Glomerular endothelial cell (primary cell): ENCODE measurements around the gene FDXACB1. TPM values are rescaled to one million over a fixed set of nuclear protein-coding genes. Genes with fewer than 3 reads are reported as not detected.

Experiments used
- DNase-seq: peaks from one replicate; pipeline ENCODE4 v3.0.0-alpha.2; 2011; ENCODE audit warnings: low read depth, low spot score; ENCODE audit errors: extremely low read depth
- total RNA-seq: library from RNA; depleted of rRNA; stranded (reverse); fragments of >200 nt; gene quantifications from 2 replicates; pipeline ENCODE4 v1.2.3, GENCODE V29; 2015

FDXACB1 gene
- total RNA-seq: 1.1 and 3.2 TPM in 2 replicates

DNA sequence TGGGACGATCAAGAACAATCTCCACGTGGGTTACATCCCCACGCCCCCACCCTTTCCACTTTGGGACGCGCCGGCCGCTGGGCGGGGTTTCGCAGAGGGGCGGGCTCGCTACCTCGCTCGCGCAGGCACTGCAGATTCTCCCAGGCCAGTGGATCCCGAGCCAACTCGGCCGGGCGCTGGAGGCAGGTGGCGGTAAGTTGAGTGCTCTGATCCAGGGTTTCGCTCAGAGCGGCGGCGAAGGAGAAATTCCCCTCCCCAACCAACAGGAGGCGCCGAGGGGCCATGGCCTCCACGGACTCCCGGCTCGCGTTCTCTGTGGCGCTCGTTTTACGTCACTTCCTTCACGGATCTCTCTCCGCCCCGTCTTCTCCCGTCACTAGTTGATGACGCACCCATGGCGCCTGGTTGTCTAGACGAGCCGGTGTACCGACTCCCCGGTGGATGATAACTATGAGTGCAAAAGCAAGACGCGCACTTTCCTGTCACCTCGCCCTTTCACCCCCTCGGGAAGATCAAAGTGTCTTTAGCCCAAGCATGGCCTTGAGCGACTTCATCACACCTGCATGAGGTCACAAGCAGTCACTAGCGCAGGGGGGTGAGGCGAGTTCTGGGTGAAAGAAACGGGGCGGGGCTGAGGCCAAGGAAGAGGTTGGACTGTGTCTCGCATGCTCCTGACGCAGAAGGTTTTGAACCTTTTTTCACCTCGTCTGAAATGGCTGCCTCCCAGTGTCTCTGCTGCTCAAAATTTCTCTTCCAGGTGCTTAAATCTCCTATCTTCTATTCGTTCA lies at the start of gene FDXACB1, which contains the start of gene CFAP68:
TSS of gene FDXACB1 (minus strand) at position 317 of the 788 bp plus-strand sequence. CDS start at position 284, 33 bp downstream.
TSS of gene CFAP68 (plus strand) at position 693 of the 788 bp plus-strand sequence. CDS start at position 713, 20 bp downstream.
- DNase-seq: peak; percentile 80

GRCh38 chr11:111926505-111927391 lies 47.8 kb upstream of the FDXACB1 start:
- peak; percentile 65 for DNase-seq

- DNase-seq: no peak
Observed at GRCh38 chr11:111925953-111926352, 47.0 kb upstream of the FDXACB1 start.

GRCh38 chr11:111923951-111924350 lies 45.0 kb upstream of the FDXACB1 start:
- no peak for DNase-seq

DNA sequence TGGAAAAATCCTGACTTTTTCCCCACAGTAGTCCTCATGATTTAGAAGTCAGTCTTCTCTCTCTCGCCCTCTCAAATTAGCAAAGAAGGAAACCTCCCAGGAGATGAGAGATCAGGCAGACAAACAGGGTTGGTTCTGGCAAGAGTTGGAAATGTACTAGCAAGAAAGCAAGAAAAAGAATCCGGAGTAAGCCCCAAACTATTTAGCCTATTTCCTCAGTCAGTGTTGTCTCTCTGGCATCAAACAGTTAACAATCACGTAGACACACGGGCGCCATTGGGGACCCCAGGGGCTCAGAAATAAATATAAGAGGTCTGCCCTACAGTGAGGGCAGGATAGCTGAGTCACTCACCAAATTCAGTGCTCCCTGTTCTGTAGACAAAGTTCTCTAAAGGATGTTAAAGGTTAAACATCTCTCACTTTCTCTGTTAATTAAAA lies 44.4 kb upstream of the FDXACB1 start:
- no peak for DNase-seq

GRCh38 chr11:111922803-111923202 lies 43.8 kb upstream of the FDXACB1 start:
- no peak for DNase-seq

- DNase-seq: no peak
Observed at GRCh38 chr11:111921541-111922230, 42.7 kb upstream of the FDXACB1 start.

DNA sequence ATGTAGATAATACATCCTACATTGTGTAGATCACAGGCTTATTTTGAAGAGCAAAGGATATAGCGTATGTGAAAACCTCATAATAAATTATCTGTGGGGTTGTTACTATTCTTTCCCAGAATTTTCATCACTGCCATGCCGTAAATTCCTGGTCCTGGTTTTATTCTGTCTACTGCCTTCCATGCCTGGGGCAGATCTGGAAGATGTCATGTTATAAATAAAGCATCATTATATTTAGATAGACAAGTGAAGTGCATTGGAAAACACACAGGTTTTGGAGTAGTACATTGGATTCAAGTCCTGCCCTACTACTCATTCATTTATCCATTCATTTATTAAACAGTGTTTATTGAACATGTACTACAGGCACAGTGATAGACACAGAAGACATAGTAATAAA lies 41.9 kb upstream of the FDXACB1 start:
- no peak for DNase-seq

DNA sequence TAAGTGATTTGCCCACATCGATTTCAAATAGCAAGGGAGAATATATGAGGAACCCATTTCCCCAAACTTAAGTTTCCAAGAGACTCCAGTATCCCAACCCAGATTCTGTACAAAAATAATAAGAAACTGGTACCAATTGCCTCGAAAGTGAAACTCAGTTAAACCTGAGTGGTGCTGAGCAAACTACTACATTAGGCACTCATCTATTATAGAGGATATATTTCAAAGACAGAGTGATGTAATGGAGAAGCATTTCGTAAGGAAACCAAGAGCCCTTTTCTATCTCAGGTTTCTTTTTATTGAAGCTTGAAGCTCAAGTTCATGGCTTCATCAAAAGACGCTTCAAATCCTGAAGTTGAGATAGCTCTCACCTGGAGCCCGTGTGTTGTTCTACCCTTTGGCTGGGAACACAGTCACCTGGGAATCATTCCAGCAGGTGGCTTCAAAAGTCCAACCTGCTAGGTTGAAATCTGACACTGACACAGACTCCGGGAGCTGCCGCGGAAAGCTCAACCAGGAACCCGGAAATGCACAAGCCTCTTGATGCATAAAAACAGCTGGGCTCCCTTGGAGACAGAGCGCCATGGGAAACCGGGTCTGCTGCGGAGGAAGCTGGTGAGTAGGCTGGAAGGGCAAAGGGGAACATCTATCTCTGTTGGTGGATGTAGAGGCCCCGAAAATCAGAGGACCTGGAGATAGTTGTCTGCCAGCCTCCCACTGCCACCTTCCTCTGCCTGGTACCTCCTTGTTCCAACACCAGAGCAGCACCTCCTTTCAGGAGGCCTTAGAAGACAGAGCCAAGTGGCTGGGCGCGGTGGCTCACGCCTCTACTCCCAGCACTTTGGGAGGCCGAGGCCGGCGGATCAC lies 39.7 kb upstream of the FDXACB1 start, which contains the start of gene C11orf52:
TSS of gene C11orf52 (plus strand) at position 524 of the 867 bp plus-strand sequence. CDS start at position 584, 60 bp downstream.
- no peak for DNase-seq

DNA sequence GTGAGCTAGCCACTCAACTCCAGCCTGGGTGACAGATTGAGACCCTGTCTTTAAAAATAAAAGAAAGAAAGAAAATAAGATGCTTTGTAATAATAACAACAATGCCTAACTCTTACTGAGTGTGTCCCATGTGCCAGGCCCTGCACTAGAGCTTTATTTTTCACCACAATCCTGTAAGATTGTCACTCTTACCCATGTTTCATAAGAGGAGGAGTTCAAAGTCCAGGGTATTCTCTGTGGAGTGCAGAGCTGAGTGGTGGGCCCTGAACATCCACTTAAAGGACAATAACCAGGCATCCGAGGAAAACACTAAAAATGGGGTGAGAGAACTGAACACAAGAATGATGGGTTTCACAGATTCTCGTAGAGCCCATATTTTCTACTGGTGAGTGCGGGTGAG lies 38.8 kb upstream of the FDXACB1 start:
- DNase-seq: no peak

DNA sequence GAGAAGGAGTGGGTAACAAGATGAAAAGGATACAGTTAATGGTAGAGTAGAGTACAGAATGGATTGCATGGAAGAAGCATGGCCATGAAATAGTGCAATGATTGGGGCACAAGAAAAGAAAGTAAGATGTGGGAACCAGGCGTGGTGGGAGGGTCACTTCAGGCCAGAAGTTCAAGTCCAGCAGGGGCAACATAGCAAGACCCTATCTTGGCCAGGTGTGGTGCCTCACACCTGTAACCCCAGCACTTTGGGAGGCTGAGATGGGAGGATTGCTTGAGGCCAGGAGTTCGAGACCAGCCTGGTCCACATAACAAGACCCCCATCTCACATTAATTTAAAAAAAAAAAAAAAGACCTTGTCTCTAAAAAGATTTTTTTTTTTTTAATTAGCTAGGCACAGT lies 38.3 kb upstream of the FDXACB1 start:
- no peak for DNase-seq

DNA sequence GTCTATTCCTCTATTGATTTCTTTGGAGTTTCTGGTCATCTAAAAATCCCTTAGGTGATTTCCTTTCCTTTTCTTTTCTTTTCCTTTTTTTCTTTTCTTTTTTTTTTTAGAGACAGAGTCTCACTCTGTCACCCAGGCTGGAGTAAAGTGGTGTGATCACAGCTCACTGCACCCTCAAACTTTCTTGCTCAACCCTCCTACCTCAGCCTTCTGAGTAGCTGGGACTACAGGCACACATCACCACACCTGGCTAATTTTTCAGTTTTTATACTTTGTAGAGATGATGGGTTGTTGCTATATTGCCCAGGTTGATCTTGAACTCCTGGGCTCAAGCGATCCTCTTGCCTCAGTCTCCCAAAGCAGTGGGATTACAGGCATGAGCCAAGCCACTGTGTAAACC lies 37.8 kb upstream of the FDXACB1 start:
- DNase-seq: no peak

- DNase-seq: no peak
Observed at GRCh38 chr11:111913997-111914396, 35.0 kb upstream of the FDXACB1 start.

GRCh38 chr11:111913031-111913861 lies 34.3 kb upstream of the FDXACB1 start:
- DNase-seq: no peak

- no peak for DNase-seq
Observed at GRCh38 chr11:111912535-111912934, 33.6 kb upstream of the FDXACB1 start, which contains the start of gene HSPB2. Gene HSPB2 (plus strand): TSS chr11:111912734. CDS start chr11:111912830, 96 bp downstream.

DNA sequence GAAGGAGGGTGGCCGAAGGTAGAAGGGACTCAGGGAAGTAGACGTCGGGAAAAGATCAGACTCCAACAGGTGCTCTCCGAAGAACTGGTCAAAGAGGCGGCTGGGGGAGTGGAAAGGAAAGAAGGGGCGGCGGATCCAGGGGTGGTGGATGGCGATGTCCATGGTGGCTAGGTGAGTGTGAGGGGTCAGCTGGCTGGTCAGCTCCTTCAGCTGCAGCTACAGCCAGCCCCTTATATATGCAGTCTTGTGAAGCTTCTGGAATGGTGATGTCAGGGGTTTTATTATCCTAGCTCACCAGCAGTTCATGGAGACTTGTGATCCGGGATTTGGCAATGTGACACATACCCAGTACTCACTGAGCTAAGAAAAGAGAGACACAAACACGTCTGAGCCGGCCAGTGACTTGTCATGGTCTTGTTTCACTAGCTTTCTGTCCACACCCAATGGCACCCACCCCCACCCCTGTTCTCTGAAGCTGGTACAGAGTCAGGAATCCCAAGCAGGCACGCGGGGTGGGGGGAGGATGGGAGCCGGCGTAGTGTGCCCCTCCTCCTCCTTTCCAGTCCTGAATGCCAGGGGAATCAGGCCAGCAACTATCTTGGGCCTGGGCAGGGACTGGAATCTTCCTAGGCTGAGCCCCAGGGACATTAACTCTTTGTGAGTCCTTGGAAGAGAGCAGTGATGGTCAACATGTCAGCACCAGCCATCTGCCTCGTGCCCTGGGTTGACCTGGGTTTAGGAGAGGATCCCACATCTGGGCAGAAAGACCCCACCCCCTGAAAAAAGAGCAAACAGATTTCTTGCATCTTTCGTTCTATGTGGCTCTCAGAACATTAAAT lies 32.8 kb upstream of the FDXACB1 start, which contains the start of gene CRYAB:
TSS of gene CRYAB (minus strand) at position 208 of the 839 bp plus-strand sequence. CDS start at position 162, 46 bp downstream.
- DNase-seq: no peak

DNA sequence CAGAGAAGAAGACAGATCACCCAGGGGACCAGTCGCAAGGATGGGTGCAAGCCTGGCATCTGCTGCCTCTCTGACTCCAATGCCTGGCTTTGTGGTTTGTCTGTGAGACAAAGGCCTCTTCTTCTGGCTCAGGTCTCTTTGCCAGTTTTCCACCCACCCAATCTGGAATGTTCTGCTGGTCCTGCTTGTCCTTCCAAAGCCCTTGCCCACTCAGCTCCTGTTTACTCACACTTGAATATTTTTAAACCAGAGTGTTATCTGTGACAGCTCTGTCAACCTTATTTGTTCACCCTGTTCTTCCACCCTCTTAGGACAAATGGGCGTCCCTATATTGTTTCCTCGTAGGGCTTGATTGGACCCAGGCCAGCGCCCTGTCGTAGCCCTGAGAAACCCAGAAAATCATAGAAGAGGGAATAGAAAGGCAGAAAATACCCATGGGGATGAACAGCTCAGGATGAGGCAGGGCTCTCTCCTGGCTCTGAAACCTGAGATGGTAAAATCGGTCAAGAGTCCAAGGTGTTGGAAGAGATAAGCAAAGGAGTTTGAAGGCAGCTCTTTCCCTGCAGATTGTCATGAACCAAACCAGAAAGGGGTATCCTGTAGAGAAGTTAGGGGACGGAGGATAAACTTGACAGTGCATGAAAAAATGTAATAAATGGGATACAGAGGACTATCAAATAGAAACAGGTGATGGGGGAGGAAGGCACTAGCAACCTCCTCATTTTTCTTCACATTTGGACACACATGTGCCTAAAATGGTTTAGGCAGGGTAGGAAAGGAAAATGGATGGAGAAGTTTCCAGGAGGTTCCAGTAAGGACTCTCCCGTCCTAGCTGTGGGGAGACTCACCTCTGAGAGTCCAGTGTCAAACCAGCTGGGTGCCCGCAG lies 32.0 kb upstream of the FDXACB1 start:
- DNase-seq: no peak
